ENCODE results near the gene NTN4.

Gene NTN4

GRCh38 chr12:95653771-95654546 is 136.6 kb downstream of the NTN4 start:
- DNase-seq (ENCODE audit: low read depth) = peak; percentile 80
- no peak for TF ChIP-seq CTCF (conservative IDR thresholded peaks at IDR 0.05; ENCODE audit: control insufficient read depth, insufficient read depth, low read depth, low read length)
- H3K4me3 ChIP-seq (ENCODE audit: control insufficient read depth, low read depth, low read length) = no peak overlapping the region

GRCh38 chr12:95651681-95652080 is 138.9 kb downstream of the NTN4 start:
- H3K4me3 ChIP-seq (ENCODE audit: control insufficient read depth, low read depth, low read length) = no peak overlapping the region
- TF ChIP-seq CTCF (conservative IDR thresholded peaks at IDR 0.05; ENCODE audit: control insufficient read depth, insufficient read depth, low read depth, low read length) = no peak

GRCh38 chr12:95648990-95649791 is 141.4 kb downstream of the NTN4 start:
- DNase-seq (ENCODE audit: low read depth) = peak; percentile 47
- no peak for TF ChIP-seq CTCF (conservative IDR thresholded peaks at IDR 0.05; ENCODE audit: control insufficient read depth, insufficient read depth, low read depth, low read length)

More at GRCh38 chr12:95651681-95652080, 138.9 kb downstream of the NTN4 start:
- no peak for DNase-seq (ENCODE audit: low read depth)

GRCh38 chr12:95646781-95647190 is 143.8 kb downstream of the NTN4 start:
- peak; percentile 16 for DNase-seq (ENCODE audit: low read depth)
- H3K4me3 ChIP-seq (ENCODE audit: control insufficient read depth, low read depth, low read length) = no peak overlapping the region
- TF ChIP-seq CTCF (conservative IDR thresholded peaks at IDR 0.05; ENCODE audit: control insufficient read depth, insufficient read depth, low read depth, low read length) = no peak

More at GRCh38 chr12:95648990-95649791, 141.4 kb downstream of the NTN4 start:
- no peak overlapping the region for H3K4me3 ChIP-seq (ENCODE audit: control insufficient read depth, low read depth, low read length)

- no peak for DNase-seq (ENCODE audit: low read depth)
- no peak overlapping the region for H3K4me3 ChIP-seq (ENCODE audit: control insufficient read depth, low read depth, low read length)
- no peak for TF ChIP-seq CTCF (conservative IDR thresholded peaks at IDR 0.05; ENCODE audit: control insufficient read depth, insufficient read depth, low read depth, low read length)
These were observed 147.3 kb downstream of the NTN4 start for GRCh38 chr12:95643256-95643655.

GRCh38 chr12:95642583-95642982 is 148.0 kb downstream of the NTN4 start:
- no peak overlapping the region for H3K4me3 ChIP-seq (ENCODE audit: control insufficient read depth, low read depth, low read length)
- DNase-seq (ENCODE audit: low read depth) = no peak
- TF ChIP-seq CTCF (conservative IDR thresholded peaks at IDR 0.05; ENCODE audit: control insufficient read depth, insufficient read depth, low read depth, low read length) = no peak
